Fibroblast of skin of left biceps (primary cell): Measurements from ENCODE around the gene YIPF7.

Experiments used
- DNase-seq, 2 experiments: peaks; one replicate each; pipeline ENCODE4 v3.0.0-alpha.2; 2013; ENCODE audit warnings: low read depth in 2 of 2

YIPF7 gene

GRCh38 chr4:44651425-44651824 is at the start of gene YIPF7:
TSS of gene YIPF7 (minus strand) at chr4:44651625. CDS start at chr4:44650100, 1,525 bp downstream.
- no peak for DNase-seq

GRCh38 chr4:44701037-44701436 is 49.6 kb upstream of the YIPF7 start:
- DNase-seq, result no peak

DNA sequence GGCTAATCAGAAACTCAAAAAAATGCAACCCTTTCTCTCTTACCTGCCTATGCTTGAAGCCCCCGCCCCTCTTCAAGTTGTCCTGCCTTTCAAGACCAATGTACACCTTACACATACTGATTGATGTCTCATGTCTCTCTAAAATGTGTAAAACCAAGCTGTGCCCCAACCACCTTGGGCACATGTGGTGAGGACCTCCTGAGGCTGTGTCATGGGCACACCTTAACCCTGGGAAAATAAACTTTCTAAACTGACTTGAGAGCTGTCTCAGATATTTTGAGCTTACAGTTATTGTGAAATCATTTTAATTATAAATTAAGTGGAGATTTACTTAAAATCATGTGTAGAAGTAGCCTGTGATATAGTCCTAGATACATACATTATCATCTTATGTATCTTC is 49.0 kb upstream of the YIPF7 start:
- DNase-seq, result no peak

- no peak for DNase-seq
Measured at GRCh38 chr4:44684648-44685047, 33.2 kb upstream of the YIPF7 start.

DNA sequence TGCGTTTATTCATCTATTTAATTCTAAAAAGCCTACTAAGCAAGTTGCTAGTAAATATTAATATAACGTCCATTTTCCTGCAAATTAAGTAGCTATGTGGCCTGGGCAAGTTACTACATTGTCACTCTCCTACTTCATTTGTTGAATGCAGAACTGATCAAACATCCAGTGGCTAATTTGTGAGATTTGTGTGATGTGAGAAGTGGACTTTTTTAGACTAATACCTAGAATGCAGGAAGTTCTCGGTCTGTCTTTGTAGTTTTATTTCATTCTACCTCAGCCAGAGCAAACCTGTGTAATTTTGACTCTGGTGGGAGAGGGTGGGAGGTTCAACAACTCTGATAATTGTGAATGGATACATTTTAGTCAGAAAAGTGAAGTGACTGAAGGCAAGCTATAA is 27.6 kb upstream of the YIPF7 start:
- no peak for DNase-seq

GRCh38 chr4:44678094-44679041 is 26.9 kb upstream of the YIPF7 start, which contains the start of gene GUF1:
TSS of gene GUF1 (plus strand) at chr4:44678420. CDS start at chr4:44678623, 203 bp downstream.
- DNase-seq, result peak; percentile 61 to 65

DNA sequence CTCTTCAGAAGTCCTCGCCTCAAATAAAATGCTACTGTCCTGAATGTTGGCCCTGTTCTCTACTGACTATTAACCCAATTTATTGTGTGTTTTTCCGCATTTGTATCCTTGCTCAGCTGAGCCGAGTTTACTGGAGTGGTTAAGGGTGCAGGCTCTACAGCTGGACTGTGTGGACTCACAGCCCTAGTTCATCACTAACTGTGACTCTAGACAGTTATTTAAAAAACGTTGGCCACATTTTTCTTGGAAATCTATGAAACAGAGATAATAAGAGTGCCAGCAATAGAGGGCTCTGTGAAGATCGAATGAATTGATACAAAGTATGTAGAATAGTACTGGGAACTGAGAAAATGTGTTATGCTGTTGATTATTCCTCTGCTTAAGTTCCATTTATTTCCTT is 23.9 kb upstream of the YIPF7 start:
- DNase-seq, result no peak

- DNase-seq, result no peak
Measured at GRCh38 chr4:44674471-44674870, 23.0 kb upstream of the YIPF7 start.

- DNase-seq, result no peak
Measured at GRCh38 chr4:44671636-44672035, 20.2 kb upstream of the YIPF7 start.

- DNase-seq, result no peak
Measured at GRCh38 chr4:44670506-44671199, 19.2 kb upstream of the YIPF7 start.

- DNase-seq, result no peak
Measured at GRCh38 chr4:44668526-44668925, 17.1 kb upstream of the YIPF7 start.

DNA sequence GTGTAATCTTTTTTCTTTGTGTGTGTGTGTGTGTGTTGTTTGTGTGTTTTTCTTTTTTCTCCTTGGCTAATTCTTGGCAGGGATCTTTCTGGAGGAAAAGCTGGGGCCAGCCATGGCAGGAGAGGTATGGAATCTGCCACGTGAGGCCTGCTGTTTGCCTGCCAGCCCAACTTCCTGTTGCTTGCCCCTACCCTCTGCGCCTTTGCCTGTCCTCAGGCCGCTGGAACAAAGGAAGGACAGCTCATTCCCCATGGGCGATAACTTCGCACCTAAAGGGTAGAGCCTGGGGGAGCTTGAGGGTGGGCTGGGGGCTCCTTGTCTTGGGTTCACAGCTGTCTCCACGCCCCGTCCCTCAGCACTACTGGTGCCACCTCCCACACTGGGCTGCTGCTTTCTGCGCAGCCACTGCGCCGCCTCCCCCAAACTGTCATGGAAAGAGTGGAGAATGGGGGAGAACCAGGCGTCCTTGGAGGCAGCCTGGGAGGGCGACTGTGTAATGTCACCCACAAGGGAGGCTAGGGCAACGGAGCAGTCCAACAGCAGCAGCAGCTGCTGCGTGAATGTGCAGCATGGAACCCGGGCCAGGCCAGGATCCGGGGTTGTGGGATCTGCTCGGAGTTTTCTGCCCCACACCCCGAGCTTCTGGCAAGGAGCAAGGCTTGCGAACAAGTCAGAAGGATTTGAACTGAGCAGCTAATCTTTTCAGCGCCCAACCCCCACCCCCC is 12.3 kb upstream of the YIPF7 start:
- no peak for DNase-seq

DNA sequence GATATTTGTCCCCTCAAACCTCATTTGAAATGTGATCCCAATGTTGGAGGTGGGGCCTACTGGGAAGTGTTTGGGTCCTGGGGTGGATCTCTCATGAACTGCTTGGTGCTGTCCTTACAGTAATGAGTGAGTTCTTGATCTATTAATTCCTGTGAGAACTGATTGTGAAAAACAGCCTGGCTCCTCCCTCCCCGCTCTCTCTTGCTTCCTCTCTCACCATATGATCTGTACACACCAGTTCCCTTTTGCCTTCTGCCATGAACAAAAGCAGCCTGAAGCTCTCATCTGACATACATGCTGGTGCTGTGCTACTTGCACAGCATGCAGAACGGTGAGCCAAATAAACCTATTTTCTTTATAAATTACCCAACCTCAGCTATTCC is 11.2 kb upstream of the YIPF7 start:
- no peak for DNase-seq

- no peak for DNase-seq
Measured at GRCh38 chr4:44661940-44662622, 10.7 kb upstream of the YIPF7 start.

GRCh38 chr4:44660396-44660795 is 9.0 kb upstream of the YIPF7 start:
- DNase-seq, result no peak

DNA sequence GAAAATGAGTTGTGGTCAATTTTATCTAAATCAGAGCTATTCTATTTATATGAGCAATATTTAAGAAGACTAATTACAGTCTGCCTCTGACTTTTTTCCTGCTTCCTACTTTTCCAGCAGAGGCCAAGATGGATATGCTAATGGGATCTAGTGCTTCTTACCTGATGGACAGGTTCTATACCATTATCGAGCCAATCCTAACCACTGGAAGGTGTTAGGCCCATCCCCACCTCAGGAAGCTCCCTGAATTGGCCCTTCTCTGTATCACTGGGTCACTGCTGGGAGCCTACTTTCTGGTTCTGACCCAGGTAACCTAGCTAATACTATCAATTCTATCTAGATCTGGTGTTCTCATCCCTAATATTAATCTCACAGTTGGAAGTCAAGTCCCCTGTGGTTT is 577 bp upstream of the YIPF7 start:
- DNase-seq, result no peak

- no peak for DNase-seq
Measured at GRCh38 chr4:44646151-44646550, 5.3 kb downstream of the YIPF7 start.

DNA sequence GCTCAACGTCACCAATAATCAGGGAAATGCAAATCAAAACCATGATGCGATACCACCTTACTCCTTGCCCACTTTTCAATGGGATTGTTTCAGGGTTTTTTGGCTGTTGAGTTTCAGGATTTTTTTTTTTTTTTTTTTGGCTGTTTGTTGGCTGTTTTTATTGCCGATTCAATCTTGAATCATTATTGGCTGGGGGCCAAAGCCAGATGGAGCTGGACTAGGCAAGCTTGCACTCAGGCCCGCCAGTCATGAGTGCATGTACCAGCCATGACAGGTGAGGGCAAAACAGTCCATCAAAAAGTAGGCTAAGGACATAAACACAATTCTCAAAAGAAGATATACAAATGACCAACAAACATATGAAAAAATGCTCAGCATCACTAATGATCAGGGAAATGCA is 13.3 kb downstream of the YIPF7 start:
- no peak for DNase-seq

DNA sequence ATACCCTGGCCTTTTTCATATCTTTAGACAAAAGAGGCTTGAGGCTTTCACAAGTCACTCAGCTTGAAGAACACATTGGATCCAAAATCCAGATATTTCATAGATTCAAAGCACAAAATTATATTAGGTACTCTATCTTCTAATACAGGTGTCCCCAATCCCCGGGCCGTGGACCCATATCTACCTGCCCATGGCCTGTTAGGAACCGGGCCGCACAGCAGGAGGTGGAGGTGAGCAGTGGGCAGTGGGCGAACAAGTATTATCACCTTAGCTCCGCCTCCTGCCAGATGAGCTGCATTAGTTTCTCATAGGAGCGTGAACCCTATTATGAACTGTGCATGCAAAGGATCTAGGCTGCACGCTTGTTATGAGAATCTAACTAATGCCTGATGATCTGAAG is 18.7 kb downstream of the YIPF7 start:
- no peak for DNase-seq

GRCh38 chr4:44632089-44632488 is 19.3 kb downstream of the YIPF7 start:
- DNase-seq, result no peak

GRCh38 chr4:44629280-44629866 is 22.1 kb downstream of the YIPF7 start:
- DNase-seq, result peak in 1 of 2 experiments; percentile 12
